Activated T-cell treated with anti-CD3 and anti-CD28 coated beads, Interleukin-2, amount 50 U/mL, for 48 hours (primary cell): Measurements from ENCODE around the gene OPCML.

ENCODE experiments used
- DNase-seq, 2 experiments: peaks; one replicate each; pipeline ENCODE4 v3.0.0-alpha.2; 2020

OPCML gene

DNA sequence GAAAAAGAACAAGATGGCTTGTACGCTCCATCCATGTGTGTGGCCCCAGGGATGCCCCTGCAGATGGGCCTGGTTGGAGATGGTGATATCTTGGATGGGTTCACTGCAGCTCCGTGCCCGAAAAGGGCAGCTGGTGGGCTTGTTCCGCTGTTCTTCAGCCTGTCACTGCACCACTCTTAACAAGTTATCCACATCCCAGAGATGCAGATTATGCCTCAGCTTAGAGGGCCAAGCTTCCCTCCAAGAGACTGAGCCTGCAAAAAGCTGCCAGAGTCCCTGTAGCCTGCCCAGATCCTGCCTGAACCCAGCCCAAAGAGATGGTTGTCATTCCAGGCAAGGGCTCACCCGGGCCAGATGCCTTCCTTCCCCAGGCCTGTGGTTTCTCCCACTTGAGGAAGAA lies 308.0 kb downstream of the OPCML start:
- no peak for DNase-seq

DNA sequence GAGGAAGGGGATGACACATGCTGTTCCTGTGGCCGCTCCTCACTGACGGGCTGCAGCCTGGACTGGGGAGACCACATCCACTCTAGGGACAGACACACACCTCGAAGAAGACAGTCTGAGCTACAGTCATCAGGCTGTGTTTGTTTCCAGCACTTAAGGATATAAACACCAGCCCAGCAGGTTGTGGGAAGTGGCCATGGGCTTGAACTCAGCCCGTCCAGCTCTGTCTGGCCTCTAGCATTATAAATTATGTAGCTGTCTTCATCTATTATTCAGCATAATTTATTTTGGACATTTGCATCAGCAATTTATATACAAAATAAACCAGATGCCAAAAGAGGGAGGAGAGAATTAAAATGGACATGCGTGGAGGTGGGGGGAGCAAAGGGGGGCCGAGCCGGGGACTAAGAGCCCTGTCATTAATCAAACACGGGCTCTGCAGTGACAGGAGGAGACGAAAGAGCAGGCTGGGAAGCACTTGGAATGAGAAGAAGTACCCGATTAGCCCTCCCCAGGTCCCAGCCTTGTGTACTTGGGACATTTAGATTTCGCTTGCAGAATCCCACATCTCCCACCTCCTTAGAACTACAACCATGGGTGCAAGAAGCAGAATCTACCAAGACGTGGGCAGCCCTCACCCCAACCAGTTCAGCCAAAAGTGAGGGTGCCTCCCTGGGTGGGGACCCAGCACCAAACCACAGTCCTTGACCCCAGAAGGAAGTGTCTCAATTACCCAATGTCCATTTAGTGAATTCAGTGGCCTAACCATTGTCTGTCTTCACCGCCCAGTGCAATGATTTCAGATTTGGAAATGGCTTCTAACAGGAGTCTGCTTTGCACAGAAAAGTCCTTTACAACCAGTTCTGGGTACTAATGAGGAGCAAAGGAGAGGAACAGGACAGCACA lies 309.6 kb downstream of the OPCML start:
- no peak for DNase-seq

DNA sequence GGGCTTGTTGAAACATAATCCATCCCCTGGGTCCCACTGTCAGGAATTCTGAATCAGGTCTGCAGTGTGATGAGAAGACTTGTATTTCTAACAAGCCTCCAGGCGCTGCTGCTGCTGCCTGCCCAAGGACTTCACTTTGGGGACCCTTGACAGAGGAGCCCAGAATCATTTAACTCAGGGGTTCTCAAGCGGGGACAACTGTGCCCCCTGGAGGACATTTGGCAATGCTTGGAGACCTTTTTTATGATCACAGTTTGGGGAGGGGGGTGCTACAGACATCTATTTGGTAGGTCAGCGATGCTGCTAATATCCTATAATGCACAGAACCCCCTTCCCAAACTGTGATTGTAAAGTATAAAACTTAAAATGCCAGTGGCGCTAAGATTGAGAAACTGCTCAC lies 312.8 kb downstream of the OPCML start:
- no peak for DNase-seq

DNA sequence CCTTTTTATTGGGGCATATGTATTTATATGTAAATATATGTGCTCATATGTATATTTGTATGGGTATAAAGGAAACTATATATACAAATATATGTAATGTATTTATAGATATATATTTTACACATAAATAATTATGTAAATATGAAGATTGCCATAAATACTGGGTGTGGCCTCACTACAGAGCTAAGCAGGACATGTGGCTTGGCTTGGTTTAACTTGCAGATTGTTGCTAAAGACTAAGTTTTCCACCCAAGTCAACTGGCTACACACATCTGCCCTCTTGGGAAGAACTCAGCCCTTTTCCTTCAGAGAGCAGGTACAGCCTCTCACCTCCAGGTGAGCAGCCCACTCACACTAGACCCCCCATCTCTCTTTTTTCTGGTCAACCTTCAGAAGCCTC lies 315.5 kb downstream of the OPCML start:
- DNase-seq: no peak

DNA sequence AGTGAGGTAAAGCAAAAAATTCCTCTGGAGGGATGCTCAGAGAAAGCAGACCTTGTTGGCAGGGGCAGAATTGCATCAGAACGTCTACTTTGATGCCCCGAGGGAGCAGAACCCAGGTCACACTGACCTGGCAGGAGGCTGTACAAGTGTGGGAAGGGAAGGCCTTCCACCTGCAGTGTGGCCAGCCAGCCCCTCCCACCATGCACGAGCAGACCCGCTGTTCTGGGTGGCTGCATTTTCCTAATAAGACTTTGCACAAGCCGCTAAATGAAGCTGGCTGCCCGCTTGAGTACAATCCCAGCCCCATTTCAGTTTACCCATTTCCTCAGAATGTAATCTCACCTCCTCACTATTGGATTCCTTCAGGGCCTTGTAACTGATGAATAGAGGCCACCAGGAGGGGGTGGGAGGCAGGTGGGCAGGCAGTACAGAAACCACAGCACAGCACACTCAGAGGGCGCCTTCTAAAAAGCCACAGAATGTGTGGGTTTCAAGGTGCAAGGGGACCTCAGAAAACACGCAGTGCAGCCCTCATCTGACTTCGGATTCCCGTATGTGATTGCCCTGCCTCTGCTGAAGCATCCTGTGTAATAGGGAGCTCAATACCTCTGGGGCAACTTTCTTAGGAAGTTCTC lies 316.6 kb downstream of the OPCML start:
- no peak for DNase-seq

DNA sequence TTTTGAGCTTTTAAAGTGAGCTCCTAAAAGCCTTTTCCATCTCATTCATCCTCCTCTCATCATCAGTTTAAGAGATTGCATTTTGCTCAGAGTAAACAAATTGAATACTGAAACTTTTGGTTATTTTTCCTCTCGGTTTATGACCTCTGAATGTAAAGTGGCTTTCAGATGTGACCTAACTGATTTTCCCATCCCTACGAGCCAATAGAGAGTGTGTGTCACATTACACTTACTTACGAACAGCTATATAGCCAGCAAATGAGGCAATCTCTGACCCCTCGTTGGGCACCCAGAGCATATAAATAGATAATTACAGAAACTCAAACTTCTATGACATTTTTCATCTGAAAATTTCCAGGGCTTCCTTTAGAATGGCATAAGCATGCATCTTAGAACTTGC lies 317.7 kb downstream of the OPCML start:
- no peak for DNase-seq

DNA sequence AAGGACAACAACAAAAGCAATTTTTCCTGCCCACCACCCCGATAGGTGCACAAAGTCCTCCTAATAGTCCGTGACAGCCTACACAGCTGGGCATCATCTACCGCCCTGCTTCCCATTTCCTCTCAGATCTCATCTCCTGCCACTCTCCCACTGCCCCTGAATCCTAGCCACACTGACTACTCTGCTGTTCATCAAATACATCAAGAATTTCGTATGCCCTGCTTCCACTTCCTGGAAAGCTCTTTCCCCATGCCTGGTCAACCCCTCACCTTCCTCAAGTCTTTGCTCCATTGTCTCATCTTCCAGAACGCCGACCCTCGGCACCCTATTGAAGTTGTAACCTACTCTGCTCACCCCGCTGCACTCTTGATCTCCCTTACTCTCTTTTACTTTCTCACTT lies 320.1 kb downstream of the OPCML start:
- no peak for DNase-seq

- no peak for DNase-seq
Observed at GRCh38 chr11:133207995-133208394, 324.3 kb downstream of the OPCML start.

DNA sequence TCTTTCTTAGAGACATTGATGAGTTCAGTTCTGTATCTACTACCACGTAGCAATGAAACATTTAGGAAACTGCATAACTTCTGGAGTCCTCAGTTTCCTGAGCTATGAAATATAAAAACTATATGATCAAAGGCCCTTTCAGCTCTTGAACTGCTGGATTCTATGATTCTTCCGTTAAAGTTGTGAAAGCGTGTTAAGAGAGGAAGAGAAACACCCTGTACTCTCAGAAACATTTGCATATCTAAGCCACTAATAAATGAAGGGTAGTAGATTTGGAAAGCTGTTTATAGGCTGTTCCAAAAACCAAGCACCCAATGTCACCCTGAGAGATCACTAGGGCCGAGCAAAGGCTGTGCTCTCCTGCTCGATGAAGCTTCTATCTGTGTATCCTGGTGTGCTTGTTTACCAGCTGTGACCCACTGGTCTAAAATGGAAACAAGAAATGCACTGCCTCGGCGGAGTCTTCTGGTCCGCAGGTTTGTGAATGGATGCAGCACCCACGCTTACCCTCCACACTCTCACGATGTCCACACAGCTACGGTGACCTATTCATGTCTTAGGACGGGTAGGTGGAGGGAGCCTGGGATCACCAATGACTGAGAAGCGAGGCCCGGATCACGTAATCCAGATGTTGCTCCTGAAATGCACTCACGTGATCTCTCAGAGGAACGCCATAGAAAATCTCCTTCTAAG lies 325.8 kb downstream of the OPCML start:
- no peak for DNase-seq

GRCh38 chr11:133204158-133204557 lies 328.1 kb downstream of the OPCML start:
- no peak for DNase-seq

DNA sequence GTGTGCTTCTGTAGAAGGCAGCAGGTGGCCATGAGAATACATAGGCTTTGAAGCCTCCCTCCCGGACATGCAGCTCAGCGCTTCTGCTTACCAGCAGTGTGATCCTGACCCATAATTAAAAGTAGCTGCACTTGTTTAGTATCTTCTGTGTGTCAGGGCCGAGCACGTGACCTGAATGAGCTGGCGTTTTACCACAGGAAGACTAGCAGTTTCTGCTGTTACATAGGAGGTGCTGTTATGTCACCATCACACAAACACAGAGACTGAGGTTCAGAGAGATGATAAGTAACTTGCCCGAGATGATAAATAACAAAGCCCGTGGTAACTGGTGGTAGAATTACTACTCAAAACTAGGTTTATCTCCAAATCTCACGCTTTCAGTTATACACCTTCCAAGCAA lies 329.5 kb downstream of the OPCML start:
- DNase-seq: no peak

GRCh38 chr11:133198438-133198837 lies 333.9 kb downstream of the OPCML start:
- no peak for DNase-seq

- no peak for DNase-seq
Observed at GRCh38 chr11:133197425-133197824, 334.9 kb downstream of the OPCML start.

DNA sequence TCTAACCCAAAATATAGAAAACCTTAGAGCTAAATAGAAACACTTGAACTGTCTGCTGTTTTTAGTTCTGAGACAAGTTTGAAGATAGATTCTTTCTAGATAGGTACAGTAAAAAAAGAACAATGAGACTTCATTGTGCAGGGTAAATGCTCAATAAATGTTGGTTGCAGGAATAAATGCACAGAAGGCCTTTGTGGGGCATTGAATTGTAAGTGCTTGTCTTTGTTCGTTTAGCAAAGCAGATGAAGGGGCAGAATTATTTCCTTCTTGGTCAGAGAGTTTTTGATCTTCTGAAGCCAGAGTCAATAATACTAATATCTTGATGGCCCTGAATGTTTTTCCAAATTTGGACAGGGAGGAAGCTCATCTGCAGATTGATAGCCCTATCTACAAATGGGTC lies 340.4 kb downstream of the OPCML start:
- no peak for DNase-seq

GRCh38 chr11:133181667-133182066 lies 350.6 kb downstream of the OPCML start:
- no peak for DNase-seq

DNA sequence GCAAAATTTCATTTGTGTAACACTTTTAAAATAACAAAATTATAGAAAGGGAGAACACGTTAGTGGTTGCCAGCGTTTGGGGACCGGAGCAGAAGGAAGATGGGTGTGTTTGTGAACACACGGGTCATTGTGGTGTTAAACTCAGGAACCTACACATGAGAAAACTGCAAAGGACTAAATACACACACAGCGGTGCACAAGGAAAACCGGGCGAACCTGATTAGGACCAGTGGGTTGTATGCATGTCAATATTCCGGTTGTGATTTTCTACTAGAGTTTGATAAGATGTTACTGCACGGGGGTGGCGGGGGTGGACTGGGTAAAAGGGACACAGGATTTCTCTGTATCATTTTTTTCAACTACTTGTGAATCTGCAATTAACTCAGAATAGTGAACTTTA lies 351.2 kb downstream of the OPCML start:
- no peak for DNase-seq

GRCh38 chr11:133180201-133180600 lies 352.1 kb downstream of the OPCML start:
- DNase-seq: no peak

GRCh38 chr11:133176748-133177147 lies 355.6 kb downstream of the OPCML start:
- no peak for DNase-seq

- DNase-seq: no peak
Observed at GRCh38 chr11:133175103-133175502, 357.2 kb downstream of the OPCML start.

DNA sequence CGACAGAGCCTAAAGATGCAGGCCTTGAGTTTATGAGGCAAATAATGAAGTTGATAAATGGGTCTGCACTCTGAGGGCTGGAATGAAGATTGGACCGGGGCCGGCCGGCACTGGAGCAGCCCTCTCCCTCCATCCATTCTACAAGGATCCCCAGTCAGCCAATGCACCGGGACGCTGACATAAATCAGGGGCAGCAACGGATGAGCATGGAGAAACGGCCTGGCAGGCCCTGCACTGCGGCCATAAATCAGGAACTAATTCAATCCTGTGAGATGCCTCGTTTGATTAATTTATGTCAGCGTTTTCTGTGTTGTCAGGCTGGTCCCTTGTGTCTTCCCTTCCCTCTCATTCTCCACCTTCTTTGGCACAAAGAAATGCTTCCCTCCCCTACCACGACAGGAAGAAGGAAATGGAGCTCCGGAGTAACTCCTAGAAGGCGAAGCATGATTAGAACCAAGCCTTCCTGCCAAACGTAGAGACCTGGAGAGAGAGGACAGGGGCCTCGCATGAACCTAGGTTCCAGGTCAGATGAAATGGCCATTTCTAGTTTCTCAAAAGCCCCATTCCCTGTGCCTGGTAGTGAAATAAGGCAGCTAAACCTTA lies 358.4 kb downstream of the OPCML start:
- DNase-seq: no peak

GRCh38 chr11:133172349-133172748 lies 360.0 kb downstream of the OPCML start:
- no peak for DNase-seq

GRCh38 chr11:133171374-133171773 lies 360.9 kb downstream of the OPCML start:
- DNase-seq: no peak

DNA sequence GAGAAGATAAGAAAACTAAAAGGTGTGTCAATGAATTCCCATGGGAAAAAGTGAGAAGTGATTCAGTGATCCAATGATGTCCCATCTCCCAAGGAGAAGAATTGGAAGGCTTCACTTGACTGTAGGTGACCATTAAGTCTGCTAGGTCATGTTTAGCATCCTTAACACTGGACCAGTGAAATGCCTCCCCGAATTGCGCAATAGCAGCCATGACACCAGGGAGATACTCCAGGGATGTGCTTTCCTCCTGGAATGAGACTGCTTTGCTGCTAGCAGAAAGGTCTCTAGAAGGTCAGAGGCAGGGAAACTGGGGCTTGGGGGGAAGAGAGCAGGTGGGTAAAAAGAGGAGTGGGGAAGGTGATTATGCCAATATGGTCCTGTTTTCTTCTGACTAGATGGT lies 364.3 kb downstream of the OPCML start:
- no peak for DNase-seq

DNA sequence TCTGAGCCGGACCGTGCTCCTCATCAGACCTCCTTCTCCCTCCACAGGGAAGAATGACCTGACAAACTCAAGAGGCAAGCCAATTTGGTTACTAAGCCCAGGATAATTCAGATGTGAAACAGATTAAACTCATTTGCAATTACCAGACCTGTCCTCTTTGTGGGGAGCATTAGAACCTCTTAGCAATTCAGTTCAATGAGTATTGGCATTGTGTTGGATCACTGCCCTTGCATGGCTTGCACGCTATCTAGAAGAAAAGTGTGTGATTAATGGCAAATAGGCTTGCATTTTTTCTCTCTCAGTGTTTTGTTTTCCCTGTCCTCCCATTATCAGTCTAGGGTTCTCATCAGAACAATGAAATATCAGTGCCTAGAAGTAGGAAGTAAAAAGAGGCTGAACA lies 365.6 kb downstream of the OPCML start:
- no peak for DNase-seq
